ENCODE data around the gene PRKG1. TPM values are rescaled to one million over a fixed set of nuclear protein-coding genes. Genes with fewer than 3 reads are reported as not detected.

Gene PRKG1
- total and polyA plus RNA-seq, 2 experiments from 2014 or later, result 18.2 to 21.1 TPM

DNA sequence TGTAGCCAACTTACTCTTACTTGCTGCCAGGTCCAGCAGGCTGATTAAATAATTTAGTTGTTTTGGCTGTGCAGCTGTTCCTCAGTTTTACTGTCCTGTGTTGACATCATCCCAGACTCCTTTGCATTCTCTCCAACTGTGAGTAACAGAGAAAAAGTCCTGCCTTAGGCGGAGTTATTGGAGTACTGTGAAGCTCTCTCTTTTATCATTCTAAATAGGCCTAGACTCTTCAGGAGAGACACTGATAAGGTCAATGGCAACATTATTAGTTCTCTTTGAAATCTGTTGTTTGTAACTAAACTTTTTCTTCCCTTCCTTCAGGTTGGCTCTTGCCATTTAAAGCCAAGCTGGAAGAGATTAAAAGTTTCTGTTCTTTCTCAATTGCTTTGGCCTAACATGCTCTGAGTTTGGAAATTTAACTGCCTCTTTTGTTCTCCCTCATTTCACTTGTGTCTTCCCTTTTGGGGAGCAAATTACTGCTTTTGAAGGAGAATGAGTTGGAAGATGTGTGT, 840.8 kb downstream of the PRKG1 start:
- Histone ChIP-seq H3K79me2 (replicated peaks; ENCODE audit: insufficient read depth) (no peaks in the 10 kb centered on the region), H3K4me3 (no peak overlapping the region), H3K4me1 (ENCODE audit: insufficient read depth) (peaks cover 33% of the 10 kb centered on the region), H3K9me2 (ENCODE audit: insufficient read depth) (no peaks in the 10 kb centered on the region), H2AFZ (no peak overlapping the region), H3K36me3 (ENCODE audit: insufficient read depth) (no peaks in the 10 kb centered on the region), H3K27ac (ENCODE audit: low read depth) (peak overlapping the region; percentile 83), H3K27me3 (ENCODE audit: insufficient read depth) (peaks cover 29% of the 10 kb centered on the region), H3K4me2 (peak overlapping the region; percentile 22), H3F3A (replicated peaks; ENCODE audit: low read depth) (no peaks in the 10 kb centered on the region), H4K20me1 (replicated peaks; ENCODE audit: insufficient read depth) (no peaks in the 10 kb centered on the region)
- peak overlapping the region; percentile 23 for H3K27ac Mint-ChIP-seq
- peaks cover 17% of the 10 kb centered on the region for H3K27me3 Mint-ChIP-seq (ENCODE audit: insufficient read depth, low read depth, poor library complexity)
- H3K4me3 Mint-ChIP-seq, result peak overlapping the region; percentile 3; the same call in 2 of the 3 replicates
- peaks cover 60% of the 10 kb centered on the region for H3K4me1 Mint-ChIP-seq
- TF ChIP-seq ZNF462 (CRISPR knock-in tag; IDR thresholded peaks at IDR 0.05), result peak; percentile 57
- TF ChIP-seq NANOG (IDR thresholded peaks at IDR 0.05; ENCODE audit: borderline replicate concordance), result 0 out of 2 replicates have a peak, but pooled peaks have one; percentile 32
- no peak for TF ChIP-seq EZH2 (IDR thresholded peaks at IDR 0.05; ENCODE audit: low read depth, unreplicated experiment)
- H3K36me3 Mint-ChIP-seq (ENCODE audit: low read depth), result no peaks in the 10 kb centered on the region
- peak; percentile 62 for ATAC-seq
- H3K9me3 Mint-ChIP-seq, result no peaks in the 10 kb centered on the region
- DNase-seq (ENCODE audit: low spot score), result peak; percentile 63

DNA sequence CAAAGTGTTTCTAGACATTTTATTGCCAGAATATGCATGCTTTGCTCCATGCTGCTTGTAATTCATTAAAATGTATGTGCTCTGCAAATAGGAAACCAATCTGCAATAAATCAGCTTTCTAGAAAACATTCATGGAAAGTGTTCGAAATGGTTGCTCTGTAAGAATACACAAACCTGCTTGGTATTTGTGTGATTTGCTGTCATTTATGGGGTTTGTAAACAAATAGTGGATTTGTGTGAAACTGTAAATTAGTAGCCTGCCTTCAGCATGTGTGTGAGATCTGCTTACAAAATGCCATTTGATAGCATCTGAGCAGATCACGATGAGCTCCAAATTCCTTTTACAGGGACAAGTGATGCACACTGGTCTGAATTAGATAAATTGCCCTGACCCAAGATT, 844.2 kb downstream of the PRKG1 start:
- Histone ChIP-seq H3K4me1 (ENCODE audit: insufficient read depth) (peaks cover 17% of the 10 kb centered on the region), H3K27ac (ENCODE audit: low read depth) (no peak overlapping the region; the same call in 1 of the 2 replicates), H3K4me3 (no peak overlapping the region), H2AFZ (no peak overlapping the region), H3F3A (replicated peaks; ENCODE audit: low read depth) (no peaks in the 10 kb centered on the region), H3K9me2 (ENCODE audit: insufficient read depth) (no peaks in the 10 kb centered on the region), H4K20me1 (replicated peaks; ENCODE audit: insufficient read depth) (no peaks in the 10 kb centered on the region), H3K36me3 (ENCODE audit: insufficient read depth) (no peaks in the 10 kb centered on the region), H3K27me3 (ENCODE audit: insufficient read depth) (0 out of 2 replicates have a peak, but pooled peaks cover 5% of the 10 kb centered on the region), H3K79me2 (replicated peaks; ENCODE audit: insufficient read depth) (no peaks in the 10 kb centered on the region), H3K4me2 (no peak overlapping the region)
- H3K4me3 Mint-ChIP-seq, result no peak overlapping the region
- peaks cover 36% of the 10 kb centered on the region for H3K4me1 Mint-ChIP-seq
- H3K36me3 Mint-ChIP-seq (ENCODE audit: low read depth), result no peaks in the 10 kb centered on the region
- H3K9me3 Mint-ChIP-seq, result no peaks in the 10 kb centered on the region
- ATAC-seq (no peak), DNase-seq (ENCODE audit: low spot score) (no peak)
- TF ChIP-seq, protein P1, sequence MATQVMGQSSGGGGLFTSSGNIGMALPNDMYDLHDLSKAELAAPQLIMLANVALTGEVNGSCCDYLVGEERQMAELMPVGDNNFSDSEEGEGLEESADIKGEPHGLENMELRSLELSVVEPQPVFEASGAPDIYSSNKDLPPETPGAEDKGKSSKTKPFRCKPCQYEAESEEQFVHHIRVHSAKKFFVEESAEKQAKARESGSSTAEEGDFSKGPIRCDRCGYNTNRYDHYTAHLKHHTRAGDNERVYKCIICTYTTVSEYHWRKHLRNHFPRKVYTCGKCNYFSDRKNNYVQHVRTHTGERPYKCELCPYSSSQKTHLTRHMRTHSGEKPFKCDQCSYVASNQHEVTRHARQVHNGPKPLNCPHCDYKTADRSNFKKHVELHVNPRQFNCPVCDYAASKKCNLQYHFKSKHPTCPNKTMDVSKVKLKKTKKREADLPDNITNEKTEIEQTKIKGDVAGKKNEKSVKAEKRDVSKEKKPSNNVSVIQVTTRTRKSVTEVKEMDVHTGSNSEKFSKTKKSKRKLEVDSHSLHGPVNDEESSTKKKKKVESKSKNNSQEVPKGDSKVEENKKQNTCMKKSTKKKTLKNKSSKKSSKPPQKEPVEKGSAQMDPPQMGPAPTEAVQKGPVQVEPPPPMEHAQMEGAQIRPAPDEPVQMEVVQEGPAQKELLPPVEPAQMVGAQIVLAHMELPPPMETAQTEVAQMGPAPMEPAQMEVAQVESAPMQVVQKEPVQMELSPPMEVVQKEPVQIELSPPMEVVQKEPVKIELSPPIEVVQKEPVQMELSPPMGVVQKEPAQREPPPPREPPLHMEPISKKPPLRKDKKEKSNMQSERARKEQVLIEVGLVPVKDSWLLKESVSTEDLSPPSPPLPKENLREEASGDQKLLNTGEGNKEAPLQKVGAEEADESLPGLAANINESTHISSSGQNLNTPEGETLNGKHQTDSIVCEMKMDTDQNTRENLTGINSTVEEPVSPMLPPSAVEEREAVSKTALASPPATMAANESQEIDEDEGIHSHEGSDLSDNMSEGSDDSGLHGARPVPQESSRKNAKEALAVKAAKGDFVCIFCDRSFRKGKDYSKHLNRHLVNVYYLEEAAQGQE (IDR thresholded peaks at IDR 0.05; ENCODE audit: unreplicated experiment), result no peak
- no peak for TF ChIP-seq ETS1 (IDR thresholded peaks at IDR 0.05)
- TF ChIP-seq CREB1 (CRISPR knock-in tag; IDR thresholded peaks at IDR 0.05; ENCODE audit: low read depth), result no peak
- TF ChIP-seq EZH2phosphoT487 (IDR thresholded peaks at IDR 0.05; ENCODE audit: unreplicated experiment), result no peak
- no peak overlapping the region for H3K27ac Mint-ChIP-seq
- no peaks in the 10 kb centered on the region for H3K27me3 Mint-ChIP-seq (ENCODE audit: insufficient read depth, low read depth, poor library complexity)

All from GM23338 (cell line).